Mucosa of descending colon (tissue), 3 donors: Measurements from ENCODE around the gene SPHK2. TPM values are rescaled to one million over a fixed set of nuclear protein-coding genes. Genes with fewer than 3 reads are reported as not detected.
A peak's percentile ranks its signal among the peaks of the same experiment; 100 is the strongest.
"Not testable (repeated sequence)": the region's sequence is repeated elsewhere in the genome, so short reads cannot be mapped to it uniquely, and the experiment has no call there.

Experiments
- ATAC-seq: fragments of 200-7000 bp; cut with Tn5 transposase; one replicate; pipeline ENCODE4 v1.9.1; 2020; ENCODE audit warnings: mild to moderate bottlenecking, moderate library complexity
- DNase-seq, 3 donors: peaks; one replicate each; pipeline ENCODE4 v3.0.0-alpha.2; 2020
- H3K36me3 ChIP-seq: fragments of 200-600 bp; one replicate; pipeline ENCODE4 v1.8.0; 2021; ENCODE audit warnings: low read depth, mild to moderate bottlenecking
- H3K4me1 ChIP-seq: fragments of 200-600 bp; one replicate; pipeline ENCODE4 v1.8.0; 2021; ENCODE audit warnings: low read depth, mild to moderate bottlenecking
- H3K4me3 ChIP-seq: fragments of 200-600 bp; one replicate; pipeline ENCODE4 v1.8.0; 2021; ENCODE audit warnings: mild to moderate bottlenecking
- H3K9me3 ChIP-seq: fragments of 200-600 bp; one replicate; pipeline ENCODE4 v1.8.0; 2021; ENCODE audit warnings: mild to moderate bottlenecking
- CTCF ChIP-seq: fragments of 200-600 bp; IDR thresholded peaks from one replicate; pipeline ENCODE4 v1.8.0; 2022; ENCODE audit warnings: antibody characterized with exemption, mild to moderate bottlenecking
- intact Hi-C, 2 donors: fragments of 100-400 bp; cut with DNase I in 1 of 2; cut with micrococcal nuclease in 1 of 2; formaldehyde crosslinking; loops; one replicate each; pipeline versions ENCODE4 v1.11.0 to v1.11.1; 2022; cut with DNase I, micrococcal nuclease
- total RNA-seq, 3 donors: library from RNA; stranded (reverse); fragmentation: NEBNext Ultra II Directional in 2 of 3; extraction: Animal tissue kit (Norgen Biotek cat#: 25700) in 2 of 3; gene quantifications; one replicate each; pipeline versions ENCODE4 v1.2.1 to v1.2.4, GENCODE V29; 2021 to 2023
- donor health status: DM: no; HTN: no; CAD: no; lungs with moderate emphysema.
- donor health status: DM: no; HTN: no; CAD: no.
- donor health status: DM: no; HTN: yes; CAD: no.

Gene SPHK2
- total RNA-seq, 3 donors from 2014 or later, result 37.9 to 54.8 (median 50.2) TPM

GRCh38 chr19:48676887-48677286, 57.6 kb downstream of the SPHK2 start:
- peak; percentile 55 to 68 (median 59) for DNase-seq
- no peaks in the 10 kb centered on the region for H3K36me3 ChIP-seq
- intact Hi-C loops, result no loop called here
- H3K9me3 ChIP-seq, result no peaks in the 10 kb centered on the region
- ATAC-seq, result peak; percentile 80
- no peak overlapping the region for H3K4me3 ChIP-seq
- H3K4me1 ChIP-seq, result peaks cover 20% of the 10 kb centered on the region
- no peak for TF ChIP-seq CTCF

- TF ChIP-seq CTCF, result no peak
- Histone ChIP-seq H3K4me1 (peaks cover 20% of the 10 kb centered on the region), H3K36me3 (no peaks in the 10 kb centered on the region), H3K9me3 (no peaks in the 10 kb centered on the region), H3K4me3 (no peak overlapping the region)
- DNase-seq (peak; percentile 64 to 68 (median 65)), ATAC-seq (peak; percentile 81)
- intact Hi-C loops, result no loop called here
Observed at GRCh38 chr19:48678201-48678600, 58.9 kb downstream of the SPHK2 start.

GRCh38 chr19:48680006-48680405, 60.7 kb downstream of the SPHK2 start:
- DNase-seq, H3K36me3 ChIP-seq, H3K4me3 ChIP-seq, H3K9me3 ChIP-seq, intact Hi-C loops, ATAC-seq: not testable (repeated sequence)
- peaks cover 26% of the 10 kb centered on the region for H3K4me1 ChIP-seq

Other genes starting within 250 kb of the SPHK2 start
- 100 to 1,000 TPM; 144 to 214 (median 200) TPM for gene KDELR1, start 228.0 kb upstream of the SPHK2 start, total RNA-seq
- gene GRIN2D, start 225.8 kb upstream of the SPHK2 start, total RNA-seq, result under 1 TPM; 0.26 to 0.46 (median 0.35) TPM
- gene GRWD1, start 173.5 kb upstream of the SPHK2 start, total RNA-seq, result 10 to 100 TPM; 19.7 to 26.8 (median 24.3) TPM
- 1 to 10 TPM in 1 of 3 donors, under 1 TPM in 2; 0.46 to 1.3 (median 0.67) TPM for gene KCNJ14, start 163.9 kb upstream of the SPHK2 start, total RNA-seq
- gene CYTH2, start 150.1 kb upstream of the SPHK2 start, total RNA-seq, result 10 to 100 TPM; 66.3 to 86.9 (median 69.3) TPM
- gene LMTK3, start 107.7 kb upstream of the SPHK2 start, total RNA-seq, result 1 to 10 TPM in 2 of 3 donors, under 1 TPM in 1; 0.48 to 2.6 (median 1.3) TPM
- gene SULT2B1, start 67.3 kb upstream of the SPHK2 start, total RNA-seq, result 1 to 10 TPM in 2 of 3 donors, under 1 TPM in 1; 0.51 to 3.1 (median 1.1) TPM
- gene SPACA4, start 12.8 kb upstream of the SPHK2 start, total RNA-seq, result not detected
- 100 to 1,000 TPM in 2 of 3 donors, 10 to 100 TPM in 1; 97.8 to 180 (median 175) TPM for gene FAM83E, start 4.4 kb upstream of the SPHK2 start, total RNA-seq
- 1,000 to 10,000 TPM in 2 of 3 donors, 100 to 1,000 TPM in 1; 999 to 1,336 (median 1,270) TPM for gene RPL18, start 328 bp upstream of the SPHK2 start, total RNA-seq
- 10 to 100 TPM in 2 of 3 donors, 1 to 10 TPM in 1; 8.2 to 18.4 (median 11.1) TPM for gene DBP, start 17.9 kb downstream of the SPHK2 start, total RNA-seq
- gene CA11, start 26.7 kb downstream of the SPHK2 start, total RNA-seq, result 10 to 100 TPM in 1 of 3 donors, 1 to 10 TPM in 2; 1.8 to 19.9 (median 3.7) TPM
- gene NTN5, start 53.5 kb downstream of the SPHK2 start, total RNA-seq, result 1 to 10 TPM in 1 of 3 donors, under 1 TPM in 2; 0.22 to 1.2 (median 0.46) TPM
- 100 to 1,000 TPM in 2 of 3 donors, 10 to 100 TPM in 1; 44.7 to 137 (median 116) TPM for gene FUT2, start 76.5 kb downstream of the SPHK2 start, total RNA-seq
- 1 to 10 TPM in 1 of 3 donors, under 1 TPM in 2; 0.31 to 2.4 (median 0.61) TPM for gene MAMSTR, start 100.2 kb downstream of the SPHK2 start, total RNA-seq
- 1 to 10 TPM; 1.7 to 8.6 (median 3.2) TPM for gene RASIP1, start 121.1 kb downstream of the SPHK2 start, total RNA-seq
- not detected for gene IZUMO1, start 127.4 kb downstream of the SPHK2 start, total RNA-seq
- gene FUT1, start 133.1 kb downstream of the SPHK2 start, total RNA-seq, result 1 to 10 TPM in 1 of 3 donors, under 1 TPM in 2; 0.17 to 1.5 (median 0.72) TPM
- not detected for gene FGF21, start 136.0 kb downstream of the SPHK2 start, total RNA-seq
- 10 to 100 TPM; 46.6 to 82.6 (median 57.4) TPM for gene BCAT2, start 191.5 kb downstream of the SPHK2 start, total RNA-seq
- gene HSD17B14, start 217.0 kb downstream of the SPHK2 start, total RNA-seq, result 10 to 100 TPM in 1 of 3 donors, 1 to 10 TPM in 2; 2.4 to 10.1 (median 2.4) TPM
- gene PLEKHA4, start 249.1 kb downstream of the SPHK2 start, total RNA-seq, result 10 to 100 TPM in 2 of 3 donors, 1 to 10 TPM in 1; 4.6 to 30.2 (median 21.5) TPM